KMS-11 (cell line): Measurements from ENCODE around the gene GZMA.
"Not testable (repeated sequence)": the region's sequence is repeated elsewhere in the genome, so short reads cannot be mapped to it uniquely, and the experiment has no call there.

ENCODE experiments used
- H2AFZ ChIP-seq: fragments of 200-600 bp; sonication (generic); 2 replicates; pipeline ENCODE4 v1.6.1; 2016; ENCODE audit warnings: antibody characterized with exemption, mixed run types, low read depth
- H3K27ac ChIP-seq: fragments of 200-600 bp; sonication (generic); 2 replicates; pipeline ENCODE4 v1.6.1; 2016; ENCODE audit warnings: mild to moderate bottlenecking, mixed run types
- H3K27me3 ChIP-seq: fragments of 200-600 bp; sonication (generic); 2 replicates; pipeline ENCODE4 v1.6.1; 2017; ENCODE audit warnings: mild to moderate bottlenecking, low read depth, mixed run types, moderate library complexity; ENCODE audit not compliant: insufficient read depth
- H3K36me3 ChIP-seq: fragments of 200-600 bp; sonication (generic); 2 replicates; pipeline ENCODE4 v1.6.1; 2017; ENCODE audit warnings: mild to moderate bottlenecking, mixed run types; ENCODE audit not compliant: insufficient read depth
- H3K4me1 ChIP-seq: fragments of 200-600 bp; sonication (generic); 2 replicates; pipeline ENCODE4 v1.6.1; 2016; ENCODE audit warnings: mild to moderate bottlenecking, low read depth, mixed run types; ENCODE audit not compliant: poor library complexity, severe bottlenecking
- H3K4me2 ChIP-seq: fragments of 200-600 bp; sonication (generic); 2 replicates; pipeline ENCODE4 v1.7.0; 2016; ENCODE audit warnings: mild to moderate bottlenecking, mixed run types
- H3K4me3 ChIP-seq: fragments of 200-600 bp; sonication (generic); IDR thresholded peaks from 2 replicates; pipeline ENCODE4 v1.6.1; 2017; ENCODE audit warnings: low read depth, low read length, mixed read lengths; ENCODE audit not compliant: insufficient read depth
- H3K79me2 ChIP-seq: fragments of 200-600 bp; sonication (generic); 2 replicates; pipeline ENCODE4 v1.6.1; 2016; ENCODE audit warnings: low read depth, mixed run types; ENCODE audit not compliant: insufficient read depth
- H3K9ac ChIP-seq: fragments of 200-600 bp; sonication (generic); 2 replicates; pipeline ENCODE4 v1.6.1; 2016; ENCODE audit warnings: mild to moderate bottlenecking, mixed run types
- H4K20me1 ChIP-seq: fragments of 200-600 bp; sonication (generic); 2 replicates; pipeline ENCODE4 v1.6.1; 2016; ENCODE audit warnings: mild to moderate bottlenecking, mixed run types; ENCODE audit not compliant: insufficient read depth
- TF ChIP-seq, protein P1 (sequence below): fragments of 200-600 bp; sonication (generic); conservative IDR thresholded peaks from 2 replicates; pipeline ENCODE4 v1.6.1; 2017; ENCODE audit warnings: low read depth, mild to moderate bottlenecking, antibody characterized with exemption, low read length, moderate library complexity, mixed read lengths

GZMA gene

GRCh38 chr5:55104946-55105701, 2.7 kb downstream of the GZMA start:
- Histone ChIP-seq H2AFZ (no peak overlapping the region), H3K4me2 (no peak overlapping the region), H3K79me2 (no peaks in the 10 kb centered on the region), H3K4me1 (peaks cover 22% of the 10 kb centered on the region), H3K4me3 (no peak overlapping the region), H4K20me1 (no peaks in the 10 kb centered on the region), H3K9ac (no peak overlapping the region), H3K27me3 (peaks cover 8% of the 10 kb centered on the region), H3K27ac (no peak overlapping the region), H3K36me3 (no peaks in the 10 kb centered on the region)
- TF ChIP-seq, protein P1, sequence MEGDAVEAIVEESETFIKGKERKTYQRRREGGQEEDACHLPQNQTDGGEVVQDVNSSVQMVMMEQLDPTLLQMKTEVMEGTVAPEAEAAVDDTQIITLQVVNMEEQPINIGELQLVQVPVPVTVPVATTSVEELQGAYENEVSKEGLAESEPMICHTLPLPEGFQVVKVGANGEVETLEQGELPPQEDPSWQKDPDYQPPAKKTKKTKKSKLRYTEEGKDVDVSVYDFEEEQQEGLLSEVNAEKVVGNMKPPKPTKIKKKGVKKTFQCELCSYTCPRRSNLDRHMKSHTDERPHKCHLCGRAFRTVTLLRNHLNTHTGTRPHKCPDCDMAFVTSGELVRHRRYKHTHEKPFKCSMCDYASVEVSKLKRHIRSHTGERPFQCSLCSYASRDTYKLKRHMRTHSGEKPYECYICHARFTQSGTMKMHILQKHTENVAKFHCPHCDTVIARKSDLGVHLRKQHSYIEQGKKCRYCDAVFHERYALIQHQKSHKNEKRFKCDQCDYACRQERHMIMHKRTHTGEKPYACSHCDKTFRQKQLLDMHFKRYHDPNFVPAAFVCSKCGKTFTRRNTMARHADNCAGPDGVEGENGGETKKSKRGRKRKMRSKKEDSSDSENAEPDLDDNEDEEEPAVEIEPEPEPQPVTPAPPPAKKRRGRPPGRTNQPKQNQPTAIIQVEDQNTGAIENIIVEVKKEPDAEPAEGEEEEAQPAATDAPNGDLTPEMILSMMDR: no peak

- H3K36me3 ChIP-seq, H3K4me2 ChIP-seq, H3K4me3 ChIP-seq, H2AFZ ChIP-seq, H3K9ac ChIP-seq, H3K79me2 ChIP-seq, H3K27me3 ChIP-seq, H3K27ac ChIP-seq, H4K20me1 ChIP-seq: not testable (repeated sequence)
- peaks cover 22% of the 10 kb centered on the region for H3K4me1 ChIP-seq
Observed at GRCh38 chr5:55105976-55106375, 3.5 kb downstream of the GZMA start.

DNA sequence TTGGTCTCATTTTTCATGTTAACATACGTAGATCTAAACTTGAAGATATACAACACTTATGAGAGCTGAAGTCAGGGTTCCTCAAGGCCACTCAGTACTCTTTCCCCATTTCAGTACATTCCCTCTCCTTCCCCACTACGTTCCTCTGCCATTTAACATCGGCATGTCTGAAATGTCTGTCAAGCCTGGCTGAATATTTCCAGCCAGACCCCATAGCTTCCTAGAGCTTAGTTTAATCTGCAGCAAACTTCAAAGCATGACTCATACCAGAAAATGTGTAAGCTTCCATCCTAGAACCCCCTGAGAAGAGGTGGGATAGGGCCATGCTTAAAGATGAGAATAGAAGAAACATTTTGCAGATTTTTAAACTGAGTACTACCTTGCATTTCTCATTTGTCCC, 6.2 kb downstream of the GZMA start:
- no peak overlapping the region for H3K27ac ChIP-seq
- H3K9ac ChIP-seq: no peak overlapping the region
- H4K20me1 ChIP-seq: no peaks in the 10 kb centered on the region
- TF ChIP-seq, protein P1: no peak
- no peak overlapping the region for H3K4me2 ChIP-seq
- peaks cover under 1% of the 10 kb centered on the region for H3K4me1 ChIP-seq
- H2AFZ ChIP-seq: no peak overlapping the region
- H3K79me2 ChIP-seq: no peaks in the 10 kb centered on the region
- no peaks in the 10 kb centered on the region for H3K36me3 ChIP-seq
- H3K27me3 ChIP-seq: peaks cover 3% of the 10 kb centered on the region; the same call in 1 of the 2 replicates
- no peak overlapping the region for H3K4me3 ChIP-seq

DNA sequence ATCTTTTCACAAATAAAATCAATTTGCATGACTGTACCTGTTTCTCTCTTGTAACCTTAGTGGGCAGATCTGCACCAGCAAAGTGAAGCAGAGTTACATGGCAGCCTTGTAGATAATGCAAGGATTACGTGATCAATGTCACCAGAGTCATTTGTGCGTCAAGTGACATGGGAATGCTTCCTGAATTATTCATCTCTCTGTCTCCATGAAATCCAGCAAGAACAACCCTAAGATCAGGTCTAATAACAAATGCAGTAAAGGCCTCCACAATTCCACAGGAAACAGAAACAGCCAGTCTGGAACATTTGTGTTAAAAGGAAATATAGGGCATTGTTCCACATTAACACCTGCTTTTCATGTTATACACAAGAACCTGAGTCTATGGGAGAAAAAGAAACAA, 7.8 kb downstream of the GZMA start:
- H3K4me3 ChIP-seq: no peak overlapping the region
- no peak overlapping the region for H2AFZ ChIP-seq
- H3K9ac ChIP-seq: no peak overlapping the region
- no peak overlapping the region for H3K4me2 ChIP-seq
- no peak overlapping the region for H3K27ac ChIP-seq
- no peaks in the 10 kb centered on the region for H3K4me1 ChIP-seq
- H3K36me3 ChIP-seq: no peaks in the 10 kb centered on the region
- H3K27me3 ChIP-seq: no peaks in the 10 kb centered on the region
- H3K79me2 ChIP-seq: no peaks in the 10 kb centered on the region
- TF ChIP-seq, protein P1: no peak
- H4K20me1 ChIP-seq: no peaks in the 10 kb centered on the region

- Histone ChIP-seq H3K79me2 (no peaks in the 10 kb centered on the region), H4K20me1 (no peaks in the 10 kb centered on the region), H3K27me3 (no peaks in the 10 kb centered on the region), H3K9ac (no peak overlapping the region), H2AFZ (no peak overlapping the region), H3K27ac (no peak overlapping the region), H3K36me3 (no peaks in the 10 kb centered on the region), H3K4me2 (no peak overlapping the region), H3K4me3 (no peak overlapping the region), H3K4me1 (no peaks in the 10 kb centered on the region)
- TF ChIP-seq, protein P1: no peak
Observed at GRCh38 chr5:55113327-55113726, 10.9 kb downstream of the GZMA start.
